ENCODE results near the gene HK2. TPM values are rescaled to one million over a fixed set of nuclear protein-coding genes. Genes with fewer than 3 reads are reported as not detected.

The HK2 gene
- polyA plus RNA-seq, 12 donors = 4.5 to 10.6 (median 6.7) TPM; not detected in 1

DNA sequence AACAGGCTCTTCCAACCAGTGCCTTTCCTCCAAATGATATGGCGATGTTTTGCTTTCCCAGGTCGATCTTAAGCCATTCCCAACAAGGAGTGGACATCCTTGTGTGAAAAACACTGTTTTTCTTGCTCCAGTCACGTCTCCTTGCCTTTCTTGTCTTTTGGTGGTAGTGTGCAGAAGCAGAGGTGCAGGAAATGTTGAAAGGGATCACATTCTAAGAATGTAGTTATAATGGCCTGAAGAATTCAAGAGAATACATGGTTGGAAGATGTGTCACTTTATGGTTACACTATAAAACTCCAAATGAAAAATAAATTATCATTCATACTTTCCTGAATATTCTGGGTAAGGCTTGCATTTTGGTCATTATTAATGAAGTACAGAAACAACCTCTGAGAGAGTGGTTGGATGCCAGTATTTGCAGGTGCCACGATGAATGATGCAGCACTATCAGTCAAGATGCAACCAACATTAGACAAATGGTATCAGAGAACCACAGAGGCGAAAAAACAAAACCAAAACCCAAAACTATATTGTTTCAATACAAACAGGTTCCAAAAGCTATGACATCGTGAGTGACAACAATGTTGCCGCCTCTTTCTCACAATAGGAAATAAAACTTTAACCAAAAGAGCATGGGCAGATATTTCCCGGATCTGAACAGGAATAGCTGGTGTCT lies 97.0 kb downstream of the HK2 start:
- DNase-seq = no peak

DNA sequence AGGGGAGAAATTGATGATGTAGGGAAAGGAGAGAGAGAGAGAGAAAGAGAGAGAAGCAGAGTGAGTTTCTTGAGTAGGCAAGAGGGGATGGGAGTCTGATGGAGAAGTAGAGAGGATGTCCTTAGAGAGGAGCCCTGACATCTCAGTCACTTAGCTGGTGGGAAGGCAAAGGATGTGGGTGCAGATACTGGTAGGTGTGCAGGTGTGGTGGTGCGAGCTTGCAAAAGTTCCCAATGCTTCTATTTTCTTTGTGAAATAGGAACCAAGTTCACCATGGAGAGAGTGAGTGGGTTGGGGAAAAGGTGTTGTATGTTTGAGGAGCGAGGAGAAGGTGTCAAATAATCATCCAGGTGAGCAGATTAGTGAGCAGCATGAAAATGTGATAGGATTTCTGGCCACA lies 98.0 kb downstream of the HK2 start:
- DNase-seq = no peak

DNA sequence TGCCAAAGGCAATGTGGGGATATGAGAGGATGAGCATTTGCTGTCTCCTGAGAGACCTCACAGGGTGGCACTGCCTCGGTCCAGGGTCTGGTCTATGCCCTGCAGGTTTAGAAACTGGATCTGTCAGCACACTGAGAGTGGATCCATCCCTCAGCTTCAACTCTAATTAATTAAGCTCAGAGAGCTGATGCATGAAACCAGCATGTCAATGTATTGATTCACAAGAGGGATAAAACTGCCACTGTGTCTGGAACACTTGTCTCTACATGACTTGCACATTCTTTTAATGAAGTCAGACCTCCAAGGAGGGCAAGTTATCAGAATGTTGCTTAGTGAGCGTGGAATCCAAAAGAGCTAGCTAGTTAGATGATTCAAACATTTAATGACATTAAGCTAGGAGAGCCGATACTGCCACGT lies 102.1 kb downstream of the HK2 start:
- no peak for DNase-seq

DNA sequence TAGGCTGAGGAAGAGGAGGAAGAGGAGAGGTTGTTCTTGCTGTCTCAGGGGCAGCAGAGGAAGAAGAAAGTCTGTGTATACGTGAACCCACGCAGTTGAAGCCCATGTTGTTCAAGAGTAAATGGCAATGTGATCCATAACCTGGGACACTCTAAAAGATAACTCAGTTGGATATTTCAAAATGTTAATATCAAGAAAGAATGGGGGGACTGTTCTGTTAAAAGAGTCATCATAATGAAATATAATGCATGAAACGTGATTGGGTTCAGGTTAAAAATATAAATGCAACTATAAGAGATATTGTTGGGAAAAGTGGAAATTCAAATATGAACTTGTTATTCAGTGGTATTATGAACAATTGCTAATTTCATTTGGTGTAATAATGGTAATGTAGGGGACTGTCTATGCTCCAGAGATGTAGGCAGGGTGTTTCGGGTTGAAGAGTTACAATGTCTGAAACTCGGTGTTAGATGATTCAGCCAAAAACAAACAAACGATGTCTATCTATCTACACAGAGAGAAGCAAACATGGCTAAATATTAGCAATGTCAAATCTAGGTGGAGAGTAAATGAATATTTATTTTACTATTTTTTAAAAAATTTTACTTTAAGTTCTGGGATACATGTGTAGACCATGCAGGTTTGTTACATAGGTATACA lies 103.4 kb downstream of the HK2 start:
- no peak for DNase-seq

DNA sequence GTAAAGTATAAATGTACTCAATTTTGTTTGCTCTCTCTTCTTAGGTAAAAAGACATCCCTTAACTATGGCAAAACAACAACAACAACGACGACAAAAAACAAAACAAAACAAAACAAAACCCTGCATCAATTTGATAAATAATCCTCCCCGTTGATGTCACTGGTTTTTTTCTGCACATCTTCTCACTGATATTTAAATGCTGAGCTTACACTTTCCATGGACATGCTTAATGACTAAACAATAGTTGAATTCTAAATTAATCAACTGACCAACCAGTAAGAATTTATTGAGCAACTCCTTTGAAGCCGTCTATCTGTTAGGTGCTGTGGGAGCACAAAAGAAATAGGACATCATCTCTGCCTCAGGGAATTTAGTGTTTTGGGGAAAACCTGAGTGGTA lies 104.3 kb downstream of the HK2 start:
- DNase-seq = no peak

DNA sequence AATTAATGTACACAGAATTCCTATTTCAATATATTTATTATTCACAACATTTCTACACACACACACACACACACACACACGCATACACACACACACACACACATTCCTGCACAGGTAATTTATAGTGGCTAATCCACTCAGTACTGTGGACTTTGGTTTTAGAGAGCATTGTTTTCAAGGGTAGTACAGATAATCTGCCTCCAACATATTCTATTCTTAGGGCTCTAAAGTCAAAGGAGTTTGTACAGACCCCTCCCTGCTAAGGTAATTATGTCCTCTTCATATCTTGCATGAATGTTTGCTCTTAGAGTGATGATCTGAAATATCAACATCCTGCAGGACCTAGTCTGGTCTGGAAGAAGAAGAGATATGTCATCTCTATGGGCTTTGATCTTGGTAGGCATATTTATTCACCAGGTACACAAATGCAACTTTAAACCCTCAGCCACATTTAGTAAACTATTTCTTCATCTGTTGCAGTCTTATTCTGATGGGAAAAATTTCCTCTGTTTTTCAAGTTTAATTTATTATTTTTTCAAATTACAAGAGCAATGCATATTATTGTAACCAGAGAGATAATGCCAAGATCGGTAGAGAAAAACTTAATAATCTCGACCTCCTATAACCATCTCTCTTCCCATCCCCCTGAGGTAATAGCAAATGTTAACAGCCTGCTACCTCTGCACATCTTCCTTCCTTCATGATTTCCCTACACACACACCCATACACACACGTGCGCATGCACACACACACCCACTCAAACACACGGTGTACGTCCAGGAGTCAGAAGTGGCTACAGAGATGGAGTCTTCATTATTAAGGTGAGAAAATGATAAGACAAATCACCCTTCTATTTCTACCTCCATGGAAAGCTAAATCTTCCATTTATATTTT lies 106.2 kb downstream of the HK2 start:
- no peak for DNase-seq

DNA sequence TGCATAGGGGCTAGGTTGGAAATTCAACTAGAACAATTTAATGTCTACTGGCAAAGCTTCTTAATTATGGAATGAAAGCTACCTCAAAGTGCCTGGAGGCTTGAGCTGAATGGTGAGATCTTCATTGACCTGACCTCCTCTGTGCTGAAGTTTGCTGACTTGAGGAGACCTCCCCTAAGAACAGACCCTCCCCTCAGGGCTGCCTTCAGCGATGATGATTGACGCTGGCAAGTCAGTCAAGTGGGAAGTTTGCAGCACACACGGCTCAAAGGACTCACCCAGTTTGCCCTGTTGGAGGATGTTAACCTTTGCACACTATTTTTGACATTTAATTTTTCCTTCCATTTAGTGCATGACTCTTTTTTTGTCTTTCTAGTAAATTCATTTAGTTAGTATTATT lies 107.4 kb downstream of the HK2 start:
- no peak for DNase-seq

DNA sequence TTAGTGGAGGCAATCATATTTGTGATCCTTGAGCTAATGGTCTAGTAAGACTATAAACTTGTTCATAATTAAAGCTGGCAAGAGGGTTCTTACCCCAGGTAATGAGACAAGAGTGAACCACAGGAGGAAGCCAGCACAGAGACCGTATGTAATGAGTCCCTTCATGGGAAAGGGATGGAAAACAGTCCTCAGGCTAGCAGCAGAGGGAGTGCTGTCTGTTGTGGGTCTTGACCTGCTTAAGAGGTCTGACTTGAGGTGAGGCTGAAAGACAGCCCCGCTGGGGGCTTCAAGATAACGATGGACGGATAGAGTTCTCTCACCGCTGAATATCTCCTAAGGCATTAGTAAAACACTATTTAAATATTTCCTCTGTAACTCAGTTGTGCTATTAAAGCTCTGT lies 108.3 kb downstream of the HK2 start:
- no peak for DNase-seq

Other genes starting within 250 kb of the HK2 start
- gene M1AP, start 185.8 kb upstream of the HK2 start, polyA plus RNA-seq (ENCODE audit: insufficient read length in 12 of 12) = 1 to 10 TPM in 1 of 12 donors, under 1 TPM in 5, not detected in 6; 0.08 to 1.4 (median 0.27) TPM
- 1 to 10 TPM in 10 of 12 donors, not detected in 2; 2.3 to 5.0 (median 3.7) TPM for gene SEMA4F, start 179.9 kb upstream of the HK2 start, polyA plus RNA-seq (ENCODE audit: insufficient read length in 12 of 12)
- gene POLE4, start 124.5 kb downstream of the HK2 start, polyA plus RNA-seq (ENCODE audit: insufficient read length in 12 of 12) = 10 to 100 TPM in 11 of 12 donors, not detected in 1; 27.3 to 82.5 (median 51.4) TPM

Data from muscle of arm (tissue), 12 donors.